Lung (tissue), 12 donors: ENCODE measurements around the gene TRERF1. TPM values are rescaled to one million over a fixed set of nuclear protein-coding genes. Genes with fewer than 3 reads are reported as not detected.
A peak's percentile ranks its signal among the peaks of the same experiment; 100 is the strongest.

Experiments
- ATAC-seq: fragments of 200-7000 bp; cut with Tn5 transposase; one replicate; pipeline ENCODE4 v1.9.1; 2020; ENCODE audit warnings: moderate number of reproducible peaks; ENCODE audit not compliant: insufficient read depth, low FRiP score
- DNase-seq, 3 donors: peaks; one replicate each; pipeline ENCODE4 v3.0.0-alpha.2; 2013 to 2017
- H3K27ac ChIP-seq, 2 donors: one replicate each; pipeline ENCODE4 v1.5.1; 2013; ENCODE audit warnings: mild to moderate bottlenecking in 2 of 2, moderate library complexity in 2 of 2, control low read depth in 1 of 2, inconsistent platforms in 1 of 2, low read depth in 1 of 2, low read length in 1 of 2
- H3K27me3 ChIP-seq, 3 donors: one replicate each; pipeline ENCODE4 v1.5.1; 2013; ENCODE audit warnings: low read length in 2 of 3; ENCODE audit not compliant: control insufficient read depth in 3 of 3, insufficient read depth in 3 of 3
- H3K36me3 ChIP-seq, 4 donors: one replicate each; pipeline ENCODE4 v1.5.1; 2013; ENCODE audit warnings: low read length in 4 of 4, mild to moderate bottlenecking in 1 of 4, moderate library complexity in 1 of 4; ENCODE audit not compliant: control insufficient read depth in 4 of 4, insufficient read depth in 4 of 4
- H3K4me1 ChIP-seq, 5 donors: one replicate each; pipeline ENCODE4 v1.5.1; 2013; ENCODE audit warnings: low read length in 5 of 5, mild to moderate bottlenecking in 2 of 5, moderate library complexity in 1 of 5; ENCODE audit not compliant: control insufficient read depth in 5 of 5, insufficient read depth in 5 of 5
- H3K4me3 ChIP-seq: one replicate; pipeline ENCODE4 v1.5.1; 2013; ENCODE audit warnings: mild to moderate bottlenecking, control low read depth, moderate library complexity
- H3K9ac ChIP-seq, 2 donors: one replicate each; pipeline ENCODE4 v1.5.1; 2013; ENCODE audit warnings: low read length in 2 of 2, control low read depth in 1 of 2; ENCODE audit not compliant: insufficient read depth in 1 of 2
- H3K9me3 ChIP-seq, 4 donors: one replicate each; pipeline ENCODE4 v1.5.1; 2013; ENCODE audit warnings: low read length in 3 of 4, mild to moderate bottlenecking in 1 of 4, moderate library complexity in 1 of 4; ENCODE audit not compliant: control insufficient read depth in 4 of 4, insufficient read depth in 3 of 4
- CTCF ChIP-seq: IDR thresholded peaks from 2 replicates; pipeline ENCODE4 v1.5.1; 2012; ENCODE audit warnings: mild to moderate bottlenecking; ENCODE audit errors: control extremely low read depth, extremely low read depth
- WGBS, 2 donors: extraction: QIAGEN DNeasy Blood & Tissue Kit; methylation state at CpG; one replicate each; pipeline ENCODE4 v1.1.7; 2013; 5-methylcytosine and 5-hydroxymethylcytosine counted together
- polyA plus RNA-seq, 2 donors: library from polyadenylated mRNA; stranded (reverse); fragments of 200-250 nt; gene quantifications; one replicate each; pipeline ENCODE4 v1.2.1, GENCODE V29; 2013
- total RNA-seq, 2 donors: library from RNA; depleted of rRNA in 1 of 2; stranded (reverse); fragments of >200 nt in 1 of 2; gene quantifications; one replicate each; pipeline ENCODE4 v1.2.1, GENCODE V29; 2014 to 2021
- donor health status: control.
- donor health status: control.
- donor health status: Bipolar disorder and iron deficiency.
- donor health status: healthy.
- donor health status: DM: yes; HTN: yes; CAD: no.

Gene TRERF1
- total and polyA plus RNA-seq, 4 donors = 1.2 to 10.4 (median 3.3) TPM

GRCh38 chr6:42366999-42367352, 84.8 kb downstream of the TRERF1 start:
- peaks cover 0 to 2% (median under 1%) of the 10 kb centered on the region in 4 donors for H3K36me3 ChIP-seq
- peak overlapping the region in 1 of 2 donors; percentile 7 for H3K9ac ChIP-seq
- 67 to 75% methylated on average over 3 of the region's 3 CpGs for WGBS, 2 donors
- H3K27ac ChIP-seq = peak overlapping the region in 1 of 2 donors; percentile 41
- peaks cover 0 to 16% (median 11%) of the 10 kb centered on the region in 5 donors for H3K4me1 ChIP-seq
- no peaks in the 10 kb centered on the region for H3K9me3 ChIP-seq
- DNase-seq (peak in 1 of 3 donors; percentile 20), ATAC-seq (no peak)
- TF ChIP-seq CTCF = no peak
- H3K27me3 ChIP-seq = no peaks in the 10 kb centered on the region
- no peak overlapping the region for H3K4me3 ChIP-seq

- no peak for ATAC-seq
- no peak for TF ChIP-seq CTCF
- no peak for DNase-seq
- H3K4me3 ChIP-seq = no peak overlapping the region
- H3K9me3 ChIP-seq = no peaks in the 10 kb centered on the region
- H3K27me3 ChIP-seq = no peaks in the 10 kb centered on the region
- peaks cover 0 to 16% (median 11%) of the 10 kb centered on the region in 5 donors for H3K4me1 ChIP-seq
- 91 to 94% methylated on average over 5 of the region's 5 CpGs for WGBS, 2 donors
- H3K27ac ChIP-seq = peak overlapping the region in 1 of 2 donors; percentile 26
- peaks cover 0 to 5% (median under 1%) of the 10 kb centered on the region in 4 donors for H3K36me3 ChIP-seq
- no peak overlapping the region for H3K9ac ChIP-seq
Observed at GRCh38 chr6:42366011-42366705, 85.6 kb downstream of the TRERF1 start.

- DNase-seq = no peak
- no peak for TF ChIP-seq CTCF
- peaks cover 0 to 9% (median under 1%) of the 10 kb centered on the region in 4 donors for H3K36me3 ChIP-seq
- no peak overlapping the region for H3K4me3 ChIP-seq
- H3K4me1 ChIP-seq = peaks cover 0 to 16% (median 11%) of the 10 kb centered on the region in 5 donors
- no peak overlapping the region for H3K9ac ChIP-seq
- no peaks in the 10 kb centered on the region for H3K27me3 ChIP-seq
- WGBS, 2 donors = 70 to 72% methylated on average over 8 of the region's 8 CpGs
- no peak for ATAC-seq
- H3K27ac ChIP-seq = no peak overlapping the region
- H3K9me3 ChIP-seq = no peaks in the 10 kb centered on the region
Observed at GRCh38 chr6:42365021-42365420, 86.7 kb downstream of the TRERF1 start.
